Natural killer cell (primary cell): ENCODE results near the gene ZNF148. TPM values are rescaled to one million over a fixed set of nuclear protein-coding genes. Genes with fewer than 3 reads are reported as not detected.
A peak's percentile ranks its signal among the peaks of the same experiment; 100 is the strongest.

ENCODE experiments used
- ATAC-seq, 3 donors: fragments of 150-1000 bp in 2 of 3; fragments of 200-7000 bp in 1 of 3; cut with Tn5 transposase; 1 replicate in 1 of 3; 2 replicates in 2 of 3; pipeline ENCODE4 v1.10.0; 2021; ENCODE audit warnings: mild to moderate bottlenecking in 2 of 3, moderate library complexity in 2 of 3
- DNase-seq, 2 donors: peaks; one replicate each; pipeline versions ENCODE4 v3.0.0 to v3.0.0-alpha.2; 2013 to 2021; ENCODE audit warnings: mixed read lengths in 1 of 2
- H3K27ac ChIP-seq: one replicate; pipeline ENCODE4 v1.5.1; 2013; ENCODE audit warnings: mild to moderate bottlenecking, low read length
- H3K27me3 ChIP-seq: one replicate; pipeline ENCODE4 v1.6.1; 2013; ENCODE audit warnings: low read length; ENCODE audit not compliant: control insufficient read depth, insufficient read depth
- H3K36me3 ChIP-seq: one replicate; pipeline ENCODE4 v1.6.1; 2013; ENCODE audit warnings: low read length; ENCODE audit not compliant: control insufficient read depth, insufficient read depth
- H3K4me1 ChIP-seq: one replicate; pipeline ENCODE4 v1.6.1; 2013; ENCODE audit warnings: low read length; ENCODE audit not compliant: control insufficient read depth, insufficient read depth
- H3K4me3 ChIP-seq: one replicate; pipeline ENCODE4 v1.5.1; 2013; ENCODE audit warnings: low read length
- H3K9me3 ChIP-seq: one replicate; pipeline ENCODE4 v1.6.1; 2013; ENCODE audit warnings: low read length; ENCODE audit not compliant: control insufficient read depth, insufficient read depth
- H3K27ac Mint-ChIP-seq, 2 donors: one replicate each; pipeline ENCODE4 v1.8.0; 2022; ENCODE audit warnings: mild to moderate bottlenecking in 2 of 2, mixed read lengths in 2 of 2, moderate library complexity in 1 of 2
- H3K27me3 Mint-ChIP-seq, 2 donors: one replicate each; pipeline ENCODE4 v1.8.0; 2022; ENCODE audit warnings: low read depth in 2 of 2, mixed read lengths in 2 of 2
- H3K36me3 Mint-ChIP-seq: one replicate; pipeline ENCODE4 v1.8.0; 2022; ENCODE audit warnings: mixed read lengths
- H3K4me1 Mint-ChIP-seq, 2 donors: one replicate each; pipeline ENCODE4 v1.8.0; 2022; ENCODE audit warnings: mixed read lengths in 2 of 2
- H3K4me3 Mint-ChIP-seq: one replicate; pipeline ENCODE4 v1.8.0; 2022; ENCODE audit warnings: mild to moderate bottlenecking, moderate library complexity, mixed read lengths
- H3K9me3 Mint-ChIP-seq, 2 donors: one replicate each; pipeline ENCODE4 v1.8.0; 2022; ENCODE audit warnings: mixed read lengths in 2 of 2
- CTCF ChIP-seq: fragments of 200-600 bp; IDR thresholded peaks from one replicate; pipeline ENCODE4 v1.8.0; 2022; ENCODE audit warnings: antibody characterized with exemption
- WGBS: methylation state at CpG from one replicate; pipeline ENCODE4 v1.1.7; 2013; ENCODE audit warnings: missing lambda C conversion rate; ENCODE audit not compliant: insufficient coverage; 5-methylcytosine and 5-hydroxymethylcytosine counted together
- intact Hi-C: fragments of 100-400 bp; cut with micrococcal nuclease; formaldehyde crosslinking; loops from one replicate; pipeline ENCODE4 v1.14.2; 2022
- total RNA-seq, 4 donors: library from RNA; stranded (reverse); fragments of 120-200 nt in 1 of 4; gene quantifications; one replicate each; pipeline versions ENCODE4 v1.2.3 to v1.2.4, GENCODE V29; 2013 to 2022

ZNF148 gene
- total RNA-seq, 3 donors from 2014 or later (not counting 1 experiment from before 2014, with no cell fraction given): 61.1 to 72.5 (median 62.8) TPM

GRCh38 chr3:125262161-125262560, 113.0 kb downstream of the ZNF148 start:
- no peak for TF ChIP-seq CTCF
- Histone ChIP-seq H3K9me3 (no peaks in the 10 kb centered on the region), H3K4me1 (no peaks in the 10 kb centered on the region), H3K4me3 (no peak overlapping the region), H3K27ac (no peak overlapping the region), H3K27me3 (no peaks in the 10 kb centered on the region), H3K36me3 (peaks cover 2% of the 10 kb centered on the region)
- DNase-seq: no peak
- Mint-ChIP-seq H3K27ac (no peak overlapping the region), H3K9me3 (peaks cover 0 to 2% of the 10 kb centered on the region in 2 donors), H3K4me1 (peaks cover 25 to 50% of the 10 kb centered on the region in 2 donors), H3K27me3 (no peaks in the 10 kb centered on the region), H3K4me3 (no peak overlapping the region), H3K36me3 (peaks cover 9% of the 10 kb centered on the region)
- intact Hi-C loops: no loop called here
- no peak for ATAC-seq
- WGBS: 100% methylated on average over 1 of the region's 1 CpG

GRCh38 chr3:125261031-125261430, 114.1 kb downstream of the ZNF148 start:
- H3K36me3 ChIP-seq: peaks cover 4% of the 10 kb centered on the region
- no peaks in the 10 kb centered on the region for H3K27me3 ChIP-seq
- DNase-seq: no peak
- intact Hi-C loops: no loop called here
- Mint-ChIP-seq H3K4me1 (peaks cover 15 to 38% of the 10 kb centered on the region in 2 donors), H3K36me3 (peaks cover 16% of the 10 kb centered on the region), H3K9me3 (peaks cover 0 to 2% of the 10 kb centered on the region in 2 donors), H3K27ac (peak overlapping the region in 1 of 2 donors; percentile 1), H3K27me3 (no peaks in the 10 kb centered on the region), H3K4me3 (no peak overlapping the region)
- H3K4me1 ChIP-seq: no peaks in the 10 kb centered on the region
- no peak overlapping the region for H3K27ac ChIP-seq
- TF ChIP-seq CTCF: no peak
- no peak for ATAC-seq
- 100% methylated on average over 1 of the region's 1 CpG for WGBS
- no peak overlapping the region for H3K4me3 ChIP-seq
- H3K9me3 ChIP-seq: no peaks in the 10 kb centered on the region

GRCh38 chr3:125260158-125260557, 115.0 kb downstream of the ZNF148 start:
- Histone ChIP-seq H3K27ac (no peak overlapping the region), H3K4me1 (no peaks in the 10 kb centered on the region), H3K4me3 (no peak overlapping the region), H3K36me3 (peaks cover 4% of the 10 kb centered on the region), H3K27me3 (no peaks in the 10 kb centered on the region), H3K9me3 (no peaks in the 10 kb centered on the region)
- intact Hi-C loops: no loop called here
- DNase-seq (no peak), ATAC-seq (no peak)
- H3K27ac Mint-ChIP-seq: peak overlapping the region in 1 of 2 donors; percentile 29
- TF ChIP-seq CTCF: no peak
- H3K9me3 Mint-ChIP-seq: peaks cover 0 to 2% of the 10 kb centered on the region in 2 donors
- no peak overlapping the region for H3K4me3 Mint-ChIP-seq
- no CpG with 5 or more reads among the region's 2 CpGs for WGBS
- peaks cover 7 to 30% of the 10 kb centered on the region in 2 donors for H3K4me1 Mint-ChIP-seq
- no peaks in the 10 kb centered on the region for H3K27me3 Mint-ChIP-seq
- peaks cover 16% of the 10 kb centered on the region for H3K36me3 Mint-ChIP-seq

- Histone ChIP-seq H3K27ac (no peak overlapping the region), H3K9me3 (no peaks in the 10 kb centered on the region), H3K36me3 (peaks cover 2% of the 10 kb centered on the region), H3K4me3 (no peak overlapping the region), H3K4me1 (no peaks in the 10 kb centered on the region), H3K27me3 (no peaks in the 10 kb centered on the region)
- Mint-ChIP-seq H3K27me3 (no peaks in the 10 kb centered on the region), H3K4me3 (no peak overlapping the region), H3K9me3 (peaks cover 0 to 2% of the 10 kb centered on the region in 2 donors), H3K4me1 (peaks cover 5 to 26% of the 10 kb centered on the region in 2 donors), H3K36me3 (peaks cover 16% of the 10 kb centered on the region), H3K27ac (no peak overlapping the region)
- 58% methylated on average over 4 of the region's 4 CpGs for WGBS
- ATAC-seq: no peak
- DNase-seq: no peak
- TF ChIP-seq CTCF: no peak
- intact Hi-C loops: no loop called here
Observed at GRCh38 chr3:125257536-125257935, 117.6 kb downstream of the ZNF148 start.
